K562 (cell line): Measurements from ENCODE around the gene KCNQ5. TPM values are rescaled to one million over a fixed set of nuclear protein-coding genes. Genes with fewer than 3 reads are reported as not detected.

Source experiments
- ATAC-seq: fragments of 200-7000 bp; cut with Tn5 transposase; 3 replicates; pipeline ENCODE4 v1.9.1; 2020; ENCODE audit warnings: moderate library complexity
- BruUV-seq: library from RNA; stranded (reverse); fragments of 400-500 nt; replicated peaks from 2 replicates; lab custom pipeline; 2021; lab: Mats Ljungman, UMichigan
- CTCF ChIA-PET: fragments of 300-600 bp; formaldehyde crosslinking; extraction: SDS; loops from one replicate; lab custom pipeline; 2021; ENCODE audit warnings: low intra/inter-chr PET ratio; lab: Yijun Ruan, JAX
- POLR2A ChIA-PET: fragments of 300-600, 350-650 bp; sonication (Branson Sonifier 250); formaldehyde crosslinking; extraction: SDS; loops from one replicate; lab custom pipeline; 2021; ENCODE audit warnings: antibody characterized with exemption, inconsistent platforms; lab: Yijun Ruan, JAX
- DNase-seq, 4 experiments: peaks; one replicate each; pipeline versions ENCODE4 v3.0.0 to v3.0.0-alpha.2; 2011 to 2018; ENCODE audit warnings: low spot score in 3 of 4, mixed read lengths in 3 of 4; ENCODE audit errors: extremely low read depth in 1 of 4
- FAIRE-seq: peaks from 2 replicates; lab custom pipeline; 2011; peaks lifted over from hg19 to GRCh38; lab: Jason Lieb, UNC
- H2AFZ ChIP-seq: 2 replicates; pipeline ENCODE4 v1.6.0; 2011; ENCODE audit warnings: low read depth, low read length, control low read depth, inconsistent platforms
- H3K27ac ChIP-seq: fragments of 200-600 bp; 3 replicates; pipeline ENCODE4 v1.8.0; 2011; ENCODE audit warnings: low read depth, mild to moderate bottlenecking, control low read depth, inconsistent platforms, low read length, moderate library complexity, mixed read lengths; ENCODE audit errors: extremely low read depth
- H3K27me3 ChIP-seq, 2 experiments: fragments of 300-600 bp in 1 of 2; 2 replicates in 1 of 2; 3 replicates in 1 of 2; pipeline versions ENCODE4 v1.6.0 to v1.8.0; 2011; ENCODE audit warnings: inconsistent platforms in 2 of 2, low read length in 2 of 2, mild to moderate bottlenecking in 1 of 2, mixed read lengths in 1 of 2, moderate library complexity in 1 of 2; ENCODE audit not compliant: control insufficient read depth in 2 of 2, insufficient read depth in 2 of 2
- H3K36me3 ChIP-seq: fragments of 300-600 bp; 3 replicates; pipeline ENCODE4 v1.8.0; 2011; ENCODE audit warnings: mild to moderate bottlenecking, low read length, inconsistent platforms; ENCODE audit not compliant: control insufficient read depth, insufficient read depth
- H3K4me1 ChIP-seq, 2 experiments: fragments of 200-600 bp in 1 of 2; replicated peaks in 1 of 2; 2 replicates in 1 of 2; 3 replicates in 1 of 2; pipeline versions ENCODE4 v1.5.1 to v1.8.0; 2011; ENCODE audit warnings: inconsistent platforms in 2 of 2, low read length in 2 of 2, mild to moderate bottlenecking in 1 of 2, mixed read lengths in 1 of 2, moderate library complexity in 1 of 2; ENCODE audit not compliant: control insufficient read depth in 2 of 2, insufficient read depth in 2 of 2
- H3K4me2 ChIP-seq: 2 replicates; pipeline ENCODE4 v1.6.1; 2011; ENCODE audit warnings: low read length, control low read depth, inconsistent platforms, mixed read lengths; ENCODE audit not compliant: insufficient read depth
- H3K4me3 ChIP-seq: fragments of 200-600 bp; sonication (generic), shearing (Covaris generic); 2 replicates; pipeline ENCODE4 v1.5.1; 2016; ENCODE audit warnings: control low read depth, inconsistent platforms
- H3K79me2 ChIP-seq: fragments of 200-600 bp; 3 replicates; pipeline ENCODE4 v1.8.0; 2011; ENCODE audit warnings: low read length, inconsistent platforms; ENCODE audit not compliant: control insufficient read depth, insufficient read depth
- H3K9ac ChIP-seq, 2 experiments: 2 replicates each; pipeline versions ENCODE4 v1.6.0 to v1.6.1; 2011; ENCODE audit warnings: low read depth in 2 of 2, low read length in 2 of 2, control low read depth in 1 of 2, inconsistent platforms in 1 of 2, mild to moderate bottlenecking in 1 of 2, mixed read lengths in 1 of 2; ENCODE audit not compliant: insufficient read depth in 1 of 2
- H3K9me1 ChIP-seq: one replicate; pipeline ENCODE4 v1.6.0; 2011; ENCODE audit warnings: inconsistent platforms, mild to moderate bottlenecking, low read length, moderate library complexity; ENCODE audit not compliant: control insufficient read depth, insufficient read depth
- H3K9me3 ChIP-seq: replicated peaks from 2 replicates; pipeline ENCODE4 v1.5.1; 2011; ENCODE audit warnings: low read depth, low read length, inconsistent platforms; ENCODE audit not compliant: control insufficient read depth, insufficient read depth
- H4K20me1 ChIP-seq: replicated peaks from 2 replicates; pipeline ENCODE4 v1.6.1; 2011; ENCODE audit warnings: low read length, inconsistent platforms, mixed read lengths; ENCODE audit not compliant: control insufficient read depth, insufficient read depth
- ARID1B ChIP-seq: fragments of 450-650 bp; IDR thresholded peaks from 2 replicates; pipeline ENCODE4 v1.6.1; 2016; ENCODE audit warnings: antibody characterized with exemption, mild to moderate bottlenecking, inconsistent platforms
- ARID4B ChIP-seq: sonication (generic); formaldehyde crosslinking; IDR thresholded peaks from 2 replicates; pipeline ENCODE4 v1.8.0; 2022; ENCODE audit warnings: mild to moderate bottlenecking, missing genetic modification reagents
- DLX4 ChIP-seq: fragments of 250-450 bp; sonication (Bioruptor Pico); IDR thresholded peaks from 2 replicates; pipeline ENCODE4 v1.6.1; 2021; ENCODE audit warnings: mild to moderate bottlenecking
- ETV6 ChIP-seq, 3 experiments: fragments of 150-350 bp in 1 of 3; sonication (generic) in 1 of 3; formaldehyde crosslinking in 1 of 3; IDR thresholded peaks; 2 replicates each; pipeline versions ENCODE4 v1.6.1 to v1.8.0; 2014 to 2022; ENCODE audit warnings: borderline replicate concordance in 2 of 3, low read depth in 2 of 3, antibody characterized with exemption in 1 of 3, low read length in 1 of 3, mild to moderate bottlenecking in 1 of 3, missing genetic modification reagents in 1 of 3
- SIX5 ChIP-seq, 2 experiments: IDR thresholded peaks; 2 replicates each; pipeline ENCODE4 v1.6.1; 2011; ENCODE audit warnings: low read length in 2 of 2, borderline replicate concordance in 1 of 2, low read depth in 1 of 2, mild to moderate bottlenecking in 1 of 2, moderate library complexity in 1 of 2; ENCODE audit not compliant: insufficient read depth in 1 of 2
- ZNF253 ChIP-seq: fragments of 250-450 bp; sonication (Bioruptor Pico); conservative IDR thresholded peaks from 2 replicates; pipeline ENCODE4 v1.6.1; 2021; ENCODE audit warnings: mild to moderate bottlenecking
- WGBS: fragments of 100-300 bp; shearing (Covaris generic); methylation state at CpG from one replicate; pipeline ENCODE4 v1.1.6; 2016; ENCODE audit warnings: low coverage, mixed read lengths; ENCODE audit not compliant: insufficient coverage; ENCODE audit errors: missing lambda C conversion rate; 5-methylcytosine and 5-hydroxymethylcytosine counted together
- in situ Hi-C: fragments of 300-500 bp; cut with MboI; formaldehyde crosslinking; loops from 4 replicates; pipeline ENCODE4 v1.15.0; 2018; ENCODE audit warnings: inconsistent platforms, mixed read lengths
- intact Hi-C: fragments of 100-400 bp; cut with micrococcal nuclease; formaldehyde crosslinking; loops from 2 replicates; pipeline ENCODE4 v1.14.2; 2022
- polyA plus RNA-seq, 8 experiments: library from polyadenylated mRNA; depleted of rRNA in 4 of 8; stranded (reverse) in 5 of 8; unstranded in 3 of 8; fragments of >200 nt; fragmentation: Nextera tagmentation in 2 of 8; fragmentation: Illumina TruSeq in 1 of 8; extraction: Ambion mirVana in 2 of 8; extraction: Trizol in 1 of 8; gene quantifications; 2 replicates each; pipeline versions ENCODE4 v1.2.1 to v1.2.3, GENCODE V29; 2011 to 2014; ENCODE audit warnings: inconsistent platforms in 1 of 8, missing spikeins in 1 of 8
- total RNA-seq, 7 experiments: library from RNA; depleted of rRNA in 6 of 7; stranded (reverse); fragments of >200 nt in 6 of 7; fragmentation: Illumina TruSeq in 2 of 7; extraction: Trizol in 2 of 7; gene quantifications; 2 replicates each; pipeline versions ENCODE4 v1.2.1 to v1.2.3, GENCODE V29; 2011 to 2021; ENCODE audit warnings: low replicate concordance in 1 of 7

KCNQ5 gene
- total and polyA plus RNA-seq, 9 of the 15 experiments (the other 6 are each of a cell fraction or from before 2014, with no cell fraction given) = 0.31 to 5.9 (median 2.6) TPM

DNA sequence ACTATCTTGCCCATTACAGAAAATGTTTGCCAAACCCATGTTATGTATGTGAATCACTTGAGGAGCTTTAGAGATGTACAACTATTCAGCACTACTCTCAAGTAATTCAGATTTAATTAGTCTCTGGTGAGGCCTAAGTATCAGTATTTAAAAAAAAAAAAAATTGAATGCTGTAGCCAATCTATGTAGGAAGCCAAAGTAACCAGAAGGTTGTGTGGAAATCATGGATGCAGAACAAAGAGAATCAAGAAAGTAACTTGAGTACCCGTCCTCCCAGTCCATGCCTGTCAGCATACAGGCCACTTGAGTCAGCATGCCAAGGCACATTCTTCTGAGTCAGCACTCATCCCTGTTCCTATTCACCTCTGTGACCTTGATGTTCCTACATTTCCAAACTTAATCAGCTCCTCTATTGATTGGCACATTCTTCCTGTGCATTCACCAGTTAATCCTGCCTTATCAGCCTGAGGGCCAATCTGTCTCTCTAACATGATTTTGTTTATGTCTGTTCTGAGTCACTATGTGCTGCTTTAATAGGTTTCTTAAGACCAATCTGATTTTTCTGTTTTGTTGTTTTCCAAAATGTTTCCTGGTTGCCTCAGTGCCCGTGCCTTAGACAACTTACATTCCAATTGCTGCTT, 165.6 kb downstream of the KCNQ5 start:
- Histone ChIP-seq H3K9me1 (no peaks in the 10 kb centered on the region), H3K4me2 (no peak overlapping the region), H3K36me3 (no peaks in the 10 kb centered on the region), H2AFZ (no peak overlapping the region), H3K27ac (no peak overlapping the region), H3K27me3 (no peaks in the 10 kb centered on the region), H3K79me2 (no peaks in the 10 kb centered on the region), H3K9me3 (no peaks in the 10 kb centered on the region), H4K20me1 (no peaks in the 10 kb centered on the region), H3K4me3 (no peak overlapping the region), H3K9ac (no peak overlapping the region), H3K4me1 (no peaks in the 10 kb centered on the region)
- no peak for TF ChIP-seq ARID1B
- ChIA-PET POLR2A (no interaction called here), CTCF (no interaction called here)
- BruUV-seq = no TSS peak
- DNase-seq (no peak), FAIRE-seq (peak; percentile 65), ATAC-seq (no peak)
- in situ Hi-C loops = no loop called here
- intact Hi-C loops = no loop called here
- 20% methylated on average over 2 of the region's 2 CpGs for WGBS

DNA sequence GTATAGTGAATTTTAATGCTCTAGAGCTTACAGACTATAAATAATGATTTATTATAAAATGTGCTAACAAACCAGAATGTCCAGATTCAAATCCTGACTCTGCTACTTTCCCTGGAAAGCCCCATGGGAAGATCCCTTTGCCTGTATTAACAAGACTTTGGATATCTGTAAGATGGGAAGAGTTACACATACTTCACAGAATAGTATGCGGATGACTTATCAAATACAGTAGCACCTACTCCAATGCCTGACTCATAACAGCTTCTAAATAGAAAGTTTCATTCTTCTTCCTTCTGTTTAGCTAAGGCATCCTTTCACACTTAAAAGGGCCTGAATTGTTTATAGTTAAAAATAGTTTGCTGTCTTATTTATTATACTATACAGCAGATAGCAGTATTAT, 166.3 kb downstream of the KCNQ5 start:
- ChIA-PET CTCF (no interaction called here), POLR2A (no interaction called here)
- no peak overlapping the region for H3K4me2 ChIP-seq
- no peak for ATAC-seq
- in situ Hi-C loops (no loop called here), intact Hi-C loops (no loop called here)
- no peaks in the 10 kb centered on the region for H3K4me1 ChIP-seq
- no peak overlapping the region for H2AFZ ChIP-seq
- H3K9me3 ChIP-seq = no peaks in the 10 kb centered on the region
- 54% methylated on average over 1 of the region's 1 CpG for WGBS
- H3K27ac ChIP-seq = no peak overlapping the region
- no peak overlapping the region for H3K9ac ChIP-seq
- no peaks in the 10 kb centered on the region for H3K9me1 ChIP-seq
- no peaks in the 10 kb centered on the region for H4K20me1 ChIP-seq
- BruUV-seq = no TSS peak
- H3K4me3 ChIP-seq = no peak overlapping the region
- no peaks in the 10 kb centered on the region for H3K79me2 ChIP-seq
- no peak for FAIRE-seq
- H3K36me3 ChIP-seq = no peaks in the 10 kb centered on the region
- DNase-seq = no peak
- H3K27me3 ChIP-seq = no peaks in the 10 kb centered on the region
- TF ChIP-seq ARID4B (no peak), SIX5 (IDR thresholded peaks at IDR 0.05; ENCODE audit: borderline replicate concordance in 1 of 2, insufficient read depth in 1 of 2, low read depth in 1 of 2, low read length in 2 of 2) (no peak), DLX4 (no peak), ETV6 (IDR thresholded peaks at IDR 0.05; ENCODE audit: borderline replicate concordance in 1 of 2, low read depth in 2 of 2, low read length in 1 of 2) (no peak), ETV6 (CRISPR knock-in tag; IDR thresholded peaks at IDR 0.05; ENCODE audit: borderline replicate concordance) (no peak), ZNF253 (CRISPR knock-in tag) (no peak)
